Kidney epithelial cell (primary cell): ENCODE data around the gene ZNF638. TPM values are rescaled to one million over a fixed set of nuclear protein-coding genes. Genes with fewer than 3 reads are reported as not detected.

Experiments used
- DNase-seq: peaks from one replicate; pipeline ENCODE4 v3.0.0-alpha.2; 2010; ENCODE audit warnings: low read depth
- H3K27me3 ChIP-seq: 2 replicates; pipeline ENCODE4 v1.6.0; 2011; ENCODE audit warnings: low read length; ENCODE audit not compliant: control insufficient read depth, insufficient read depth
- H3K36me3 ChIP-seq: 2 replicates; pipeline ENCODE4 v1.5.1; 2011; ENCODE audit warnings: low read length; ENCODE audit not compliant: control insufficient read depth, insufficient read depth
- H3K4me3 ChIP-seq: 2 replicates; pipeline ENCODE4 v1.5.1; 2011; ENCODE audit warnings: low read depth, mild to moderate bottlenecking, control low read depth, low read length
- total RNA-seq: library from RNA; depleted of rRNA; stranded (reverse); fragments of >200 nt; gene quantifications from 2 replicates; pipeline ENCODE4 v1.2.3, GENCODE V29; 2015
- TF ChIP-seq, protein P1 (sequence below): IDR thresholded peaks from 2 replicates; pipeline ENCODE4 v1.5.1; 2011; ENCODE audit warnings: mild to moderate bottlenecking, moderate library complexity, low read length, control low read depth, inconsistent platforms; ENCODE audit not compliant: insufficient read depth, poor library complexity, severe bottlenecking

Gene ZNF638
- total RNA-seq, 1 donor from 2014 or later: 109 TPM

DNA sequence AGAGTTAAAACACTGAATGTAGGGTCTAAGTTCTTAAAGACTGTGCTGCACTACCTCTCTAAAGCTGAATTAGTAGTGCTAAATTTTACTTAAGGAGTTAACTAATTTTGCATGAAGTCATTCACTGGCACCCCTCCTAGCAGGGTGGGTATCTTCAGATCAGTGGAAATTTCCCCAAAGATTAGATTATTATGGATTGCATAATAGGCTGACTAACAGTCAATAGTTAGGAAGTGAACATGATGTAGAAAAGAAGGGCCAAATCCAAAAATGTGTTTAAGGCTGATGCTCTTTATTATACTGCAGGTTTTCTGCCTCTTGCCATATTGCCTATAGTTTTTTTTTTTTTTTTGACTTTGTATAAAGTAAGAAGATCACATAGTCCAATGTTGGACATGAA, 5.2 kb downstream of the ZNF638 start:
- no peaks in the 10 kb centered on the region for H3K36me3 ChIP-seq
- TF ChIP-seq, protein P1, sequence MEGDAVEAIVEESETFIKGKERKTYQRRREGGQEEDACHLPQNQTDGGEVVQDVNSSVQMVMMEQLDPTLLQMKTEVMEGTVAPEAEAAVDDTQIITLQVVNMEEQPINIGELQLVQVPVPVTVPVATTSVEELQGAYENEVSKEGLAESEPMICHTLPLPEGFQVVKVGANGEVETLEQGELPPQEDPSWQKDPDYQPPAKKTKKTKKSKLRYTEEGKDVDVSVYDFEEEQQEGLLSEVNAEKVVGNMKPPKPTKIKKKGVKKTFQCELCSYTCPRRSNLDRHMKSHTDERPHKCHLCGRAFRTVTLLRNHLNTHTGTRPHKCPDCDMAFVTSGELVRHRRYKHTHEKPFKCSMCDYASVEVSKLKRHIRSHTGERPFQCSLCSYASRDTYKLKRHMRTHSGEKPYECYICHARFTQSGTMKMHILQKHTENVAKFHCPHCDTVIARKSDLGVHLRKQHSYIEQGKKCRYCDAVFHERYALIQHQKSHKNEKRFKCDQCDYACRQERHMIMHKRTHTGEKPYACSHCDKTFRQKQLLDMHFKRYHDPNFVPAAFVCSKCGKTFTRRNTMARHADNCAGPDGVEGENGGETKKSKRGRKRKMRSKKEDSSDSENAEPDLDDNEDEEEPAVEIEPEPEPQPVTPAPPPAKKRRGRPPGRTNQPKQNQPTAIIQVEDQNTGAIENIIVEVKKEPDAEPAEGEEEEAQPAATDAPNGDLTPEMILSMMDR: no peak
- no peak overlapping the region for H3K4me3 ChIP-seq
- no peaks in the 10 kb centered on the region for H3K27me3 ChIP-seq
- no peak for DNase-seq

DNA sequence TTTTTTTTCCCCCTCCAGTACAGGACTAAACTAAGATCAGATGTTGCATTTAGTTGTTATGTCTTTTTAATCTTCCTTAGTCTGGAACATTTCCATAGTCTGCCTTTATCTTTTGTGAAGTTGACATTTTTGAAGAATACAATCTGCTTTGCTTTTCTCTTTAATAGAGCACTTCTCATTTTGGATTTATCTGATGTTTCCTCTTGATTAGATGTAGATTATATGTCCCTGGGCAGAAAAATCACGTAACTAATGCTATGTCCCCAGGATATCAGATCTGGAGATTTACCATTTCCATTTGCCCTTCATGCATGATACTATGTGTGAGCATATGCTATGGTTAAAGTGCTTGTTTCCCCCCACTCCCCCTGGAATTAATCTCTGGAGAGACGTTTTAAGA, 6.2 kb downstream of the ZNF638 start:
- no peak for DNase-seq
- Histone ChIP-seq H3K36me3 (no peaks in the 10 kb centered on the region), H3K4me3 (no peak overlapping the region), H3K27me3 (no peaks in the 10 kb centered on the region)
- TF ChIP-seq, protein P1: no peak

DNA sequence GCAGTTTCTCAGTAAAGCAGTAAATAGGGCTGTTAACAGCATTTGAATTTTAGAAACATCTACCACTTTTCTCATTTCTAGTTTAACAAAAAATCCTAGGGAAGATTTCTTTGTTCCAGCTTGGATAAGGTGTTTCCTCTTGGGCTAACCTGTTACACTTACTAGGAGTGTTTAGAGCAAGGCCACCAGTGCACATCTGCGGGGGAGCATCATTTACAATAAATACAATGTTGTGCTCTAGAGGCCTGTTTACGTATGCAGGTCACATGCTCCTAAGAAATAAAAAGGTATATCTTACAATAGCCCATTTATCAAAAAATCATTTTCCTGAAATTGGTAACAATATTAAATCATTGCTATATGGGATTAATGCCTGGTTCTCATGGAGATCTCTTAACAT, 8.1 kb downstream of the ZNF638 start:
- H3K36me3 ChIP-seq: no peaks in the 10 kb centered on the region
- TF ChIP-seq, protein P1: no peak
- H3K4me3 ChIP-seq: no peak overlapping the region
- DNase-seq: no peak
- no peaks in the 10 kb centered on the region for H3K27me3 ChIP-seq

DNA sequence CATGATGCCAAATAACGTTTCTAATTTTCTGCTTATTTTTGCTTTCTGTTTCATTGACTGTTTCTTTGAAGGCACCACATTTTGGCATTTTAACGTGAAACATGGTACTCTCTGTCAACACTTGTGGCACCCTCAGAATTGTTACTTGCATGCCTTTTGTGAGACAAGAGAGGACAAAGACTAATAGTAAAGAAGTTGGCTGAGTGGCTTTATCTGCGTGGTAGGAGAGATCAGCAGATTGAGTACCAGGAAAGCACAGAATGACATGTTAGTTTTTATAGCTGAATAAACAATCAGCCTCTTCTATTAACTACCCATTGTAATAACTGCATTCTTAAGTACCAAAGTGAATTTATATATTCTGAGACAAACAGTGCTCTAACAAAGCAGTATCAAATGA, 8.6 kb downstream of the ZNF638 start:
- Histone ChIP-seq H3K4me3 (no peak overlapping the region), H3K27me3 (no peaks in the 10 kb centered on the region), H3K36me3 (no peaks in the 10 kb centered on the region)
- TF ChIP-seq, protein P1: no peak
- DNase-seq: no peak

DNA sequence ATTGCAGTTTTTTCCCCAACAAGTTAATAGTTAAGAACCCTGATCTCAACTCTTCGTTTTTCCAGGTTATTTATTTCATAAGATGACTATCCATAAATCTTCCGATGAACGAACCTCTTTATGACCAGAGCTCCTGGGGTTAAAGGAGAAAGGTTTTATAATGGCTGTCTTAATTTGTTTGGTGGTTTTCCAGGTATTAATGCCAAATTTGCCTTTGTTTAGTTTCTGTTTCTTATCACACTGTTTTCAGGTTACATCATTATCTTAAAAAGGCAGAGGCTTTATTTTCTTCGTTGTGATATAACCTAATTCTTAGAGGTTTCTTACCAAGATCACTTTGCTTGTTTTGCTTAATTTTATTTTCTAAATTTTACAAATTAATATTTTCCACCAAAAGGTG, 10.1 kb downstream of the ZNF638 start:
- Histone ChIP-seq H3K36me3 (no peaks in the 10 kb centered on the region), H3K4me3 (no peak overlapping the region), H3K27me3 (no peaks in the 10 kb centered on the region)
- DNase-seq: no peak
- TF ChIP-seq, protein P1: no peak

DNA sequence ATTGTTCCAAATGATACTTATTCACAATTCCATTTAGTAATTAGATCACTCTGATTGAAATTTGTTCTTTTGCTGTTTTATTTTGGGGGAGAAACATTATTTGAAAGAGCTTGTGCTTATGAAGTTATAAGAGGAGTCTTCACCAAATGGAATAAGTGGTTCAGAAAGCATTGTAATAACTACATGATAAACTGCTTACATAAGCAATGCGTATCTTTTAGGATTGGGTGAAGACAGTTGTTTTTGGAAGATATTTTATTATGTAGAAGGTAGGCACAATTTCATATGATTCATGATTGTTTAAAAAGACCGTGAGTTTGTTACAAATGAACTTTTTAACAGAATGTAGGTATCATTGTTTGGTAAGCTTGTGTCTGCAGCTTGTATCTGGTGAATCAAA, 14.5 kb downstream of the ZNF638 start:
- TF ChIP-seq, protein P1: no peak
- Histone ChIP-seq H3K27me3 (no peaks in the 10 kb centered on the region), H3K4me3 (no peak overlapping the region), H3K36me3 (no peaks in the 10 kb centered on the region)
- DNase-seq: no peak
